GM12892 (cell line): ENCODE measurements around the gene PRRC2A.

Experiments used
- POLR2A ChIP-seq: IDR thresholded peaks from 2 replicates; pipeline ENCODE4 v1.6.1; 2011; ENCODE audit warnings: low read depth, low read length, control low read depth
- POLR2AphosphoS5 ChIP-seq: IDR thresholded peaks from 2 replicates; pipeline ENCODE4 v1.6.1; 2011; ENCODE audit warnings: low read depth, low read length, control low read depth

DNA sequence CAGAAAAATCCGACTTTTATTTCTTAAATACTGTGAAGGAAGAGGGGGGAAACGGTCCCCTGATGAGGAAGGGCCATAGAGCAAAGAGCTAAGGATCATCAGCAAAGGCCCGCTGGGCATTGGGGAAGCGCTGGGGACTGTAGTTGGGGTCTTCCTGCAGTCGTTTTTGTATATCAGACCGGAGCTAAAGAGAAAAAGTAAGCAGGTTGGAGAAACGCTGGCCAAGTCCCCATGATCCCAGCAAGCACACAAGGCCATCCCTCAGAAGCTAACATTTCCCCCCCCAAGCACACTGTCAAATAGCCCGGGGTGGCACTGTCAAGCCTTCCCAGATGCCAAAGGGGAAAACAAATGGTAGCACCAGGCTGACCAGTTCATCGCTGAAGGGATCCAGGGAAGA lies 18.5 kb downstream of the PRRC2A start:
- TF ChIP-seq POLR2AphosphoS5 (peak; percentile 81), POLR2A (peak; percentile 49; the same call in 1 of the 2 replicates)
